ENCODE results near the gene ARHGAP44.
"Not testable (repeated sequence)": the region's sequence is repeated elsewhere in the genome, so short reads cannot be mapped to it uniquely, and the experiment has no call there.

The ARHGAP44 gene

GRCh38 chr17:12826431-12826830 lies 37.1 kb downstream of the ARHGAP44 start:
- DNase-seq, result no peak

GRCh38 chr17:12830777-12831247 lies 41.5 kb downstream of the ARHGAP44 start:
- no peak for DNase-seq

- DNase-seq, result no peak
Observed at GRCh38 chr17:12831839-12832238, 42.5 kb downstream of the ARHGAP44 start.

GRCh38 chr17:12839042-12839441 lies 49.7 kb downstream of the ARHGAP44 start:
- DNase-seq, result no peak

- no peak for DNase-seq
Observed at GRCh38 chr17:12842936-12843335, 53.6 kb downstream of the ARHGAP44 start.

- DNase-seq, result no peak
Observed at GRCh38 chr17:12850996-12851395, 61.7 kb downstream of the ARHGAP44 start.

- DNase-seq, result no peak
Observed at GRCh38 chr17:12851901-12852435, 62.7 kb downstream of the ARHGAP44 start.

GRCh38 chr17:12853921-12854320 lies 64.6 kb downstream of the ARHGAP44 start:
- DNase-seq, result no peak

- DNase-seq, result no peak
Observed at GRCh38 chr17:12856416-12856815, 67.1 kb downstream of the ARHGAP44 start.

- no peak for DNase-seq
Observed at GRCh38 chr17:12857592-12857991, 68.3 kb downstream of the ARHGAP44 start.

- no peak for DNase-seq
Observed at GRCh38 chr17:12859520-12859919, 70.2 kb downstream of the ARHGAP44 start.

- DNase-seq, result no peak
Observed at GRCh38 chr17:12865769-12866168, 76.5 kb downstream of the ARHGAP44 start.

GRCh38 chr17:12866244-12866643 lies 76.9 kb downstream of the ARHGAP44 start:
- DNase-seq, result no peak

GRCh38 chr17:12867726-12868125 lies 78.4 kb downstream of the ARHGAP44 start:
- no peak for DNase-seq

GRCh38 chr17:12873415-12874125 lies 84.3 kb downstream of the ARHGAP44 start:
- not testable (repeated sequence) for DNase-seq

GRCh38 chr17:12877953-12878669 lies 88.8 kb downstream of the ARHGAP44 start:
- DNase-seq, result no peak

GRCh38 chr17:12879096-12879495 lies 89.8 kb downstream of the ARHGAP44 start:
- not testable (repeated sequence) for DNase-seq

- no peak for DNase-seq
Observed at GRCh38 chr17:12883472-12883871, 94.2 kb downstream of the ARHGAP44 start.

GRCh38 chr17:12887088-12887487 lies 97.8 kb downstream of the ARHGAP44 start:
- DNase-seq, result no peak

GRCh38 chr17:12896180-12896785 lies 107.0 kb downstream of the ARHGAP44 start:
- no peak for DNase-seq

GRCh38 chr17:12898110-12898509 lies 108.8 kb downstream of the ARHGAP44 start:
- no peak for DNase-seq

- no peak for DNase-seq
Observed at GRCh38 chr17:12899604-12900003, 110.3 kb downstream of the ARHGAP44 start.

- no peak for DNase-seq
Observed at GRCh38 chr17:12900474-12900873, 111.2 kb downstream of the ARHGAP44 start.

- DNase-seq, result no peak
Observed at GRCh38 chr17:12902046-12902445, 112.7 kb downstream of the ARHGAP44 start.
